H9 (cell line): ENCODE results near the gene RAPGEF6. TPM values are rescaled to one million over a fixed set of nuclear protein-coding genes. Genes with fewer than 3 reads are reported as not detected.
"Not testable (repeated sequence)": the region's sequence is repeated elsewhere in the genome, so short reads cannot be mapped to it uniquely, and the experiment has no call there.

ENCODE experiments used
- DNase-seq: peaks from one replicate; pipeline ENCODE4 v3.0.0-alpha.2; 2017
- H2AFZ ChIP-seq: one replicate; pipeline ENCODE4 v1.6.1; 2013; ENCODE audit warnings: mild to moderate bottlenecking, low read length, control low read depth, moderate library complexity
- H2AK5ac ChIP-seq: 2 replicates; pipeline ENCODE4 v1.6.1; 2013; ENCODE audit warnings: low read length, control low read depth, mixed read lengths; ENCODE audit not compliant: insufficient read length
- H2BK120ac ChIP-seq: one replicate; pipeline ENCODE4 v1.6.1; 2013; ENCODE audit warnings: low read depth, mild to moderate bottlenecking, low read length, control low read depth, inconsistent platforms; ENCODE audit not compliant: poor library complexity, severe bottlenecking
- H2BK12ac ChIP-seq: 2 replicates; pipeline ENCODE4 v1.6.1; 2013; ENCODE audit warnings: low read length, control low read depth, mixed read lengths, low read depth; ENCODE audit not compliant: insufficient read length
- H2BK15ac ChIP-seq: 2 replicates; pipeline ENCODE4 v1.6.1; 2013; ENCODE audit warnings: low read depth, low read length, control low read depth
- H2BK20ac ChIP-seq: one replicate; pipeline ENCODE4 v1.6.1; 2013; ENCODE audit warnings: low read depth, mild to moderate bottlenecking, low read length, control low read depth, inconsistent platforms; ENCODE audit not compliant: poor library complexity, severe bottlenecking
- H2BK5ac ChIP-seq: 2 replicates; pipeline ENCODE4 v1.6.1; 2013; ENCODE audit warnings: low read length, control low read depth, mixed read lengths; ENCODE audit not compliant: insufficient read length
- H3K14ac ChIP-seq: 2 replicates; pipeline ENCODE4 v1.6.1; 2013; ENCODE audit warnings: low read length, control low read depth; ENCODE audit not compliant: insufficient read depth
- H3K18ac ChIP-seq: 2 replicates; pipeline ENCODE4 v1.6.1; 2013; ENCODE audit warnings: low read depth, mild to moderate bottlenecking, mixed read lengths, low read length, control low read depth; ENCODE audit not compliant: insufficient read length
- H3K23ac ChIP-seq: 2 replicates; pipeline ENCODE4 v1.6.1; 2013; ENCODE audit warnings: low read length, control low read depth, mixed read lengths, low read depth; ENCODE audit not compliant: insufficient read length
- H3K23me2 ChIP-seq: 2 replicates; pipeline ENCODE4 v1.6.1; 2013; ENCODE audit warnings: low read depth, mild to moderate bottlenecking, mixed read lengths, low read length, control low read depth; ENCODE audit not compliant: insufficient read length, poor library complexity, severe bottlenecking
- H3K27ac ChIP-seq: 2 replicates; pipeline ENCODE4 v1.5.1; 2013; ENCODE audit warnings: low read length, control low read depth, mixed read lengths, low read depth; ENCODE audit not compliant: insufficient read length
- H3K27me3 ChIP-seq: 2 replicates; pipeline ENCODE4 v1.6.1; 2013; ENCODE audit warnings: low read length, control low read depth, inconsistent platforms; ENCODE audit not compliant: insufficient read depth
- H3K4ac ChIP-seq: 2 replicates; pipeline ENCODE4 v1.6.1; 2013; ENCODE audit warnings: low read depth, mild to moderate bottlenecking, control low read depth, inconsistent platforms, low read length, moderate library complexity
- H3K4me1 ChIP-seq: 2 replicates; pipeline ENCODE4 v1.6.1; 2013; ENCODE audit warnings: low read length, control low read depth, inconsistent platforms; ENCODE audit not compliant: insufficient read depth
- H3K4me2 ChIP-seq: 2 replicates; pipeline ENCODE4 v1.6.1; 2013; ENCODE audit warnings: low read length, control low read depth, mixed read lengths; ENCODE audit not compliant: insufficient read length, insufficient read depth
- H3K56ac ChIP-seq: 2 replicates; pipeline ENCODE4 v1.6.1; 2013; ENCODE audit warnings: low read depth, mild to moderate bottlenecking, mixed read lengths, low read length, control low read depth; ENCODE audit not compliant: insufficient read length
- H3K79me1 ChIP-seq: 2 replicates; pipeline ENCODE4 v1.6.1; 2013; ENCODE audit warnings: low read depth, mild to moderate bottlenecking, moderate library complexity, low read length, control low read depth, inconsistent platforms; ENCODE audit not compliant: insufficient read depth, poor library complexity, severe bottlenecking
- H3K79me2 ChIP-seq: 2 replicates; pipeline ENCODE4 v1.6.1; 2013; ENCODE audit warnings: low read length, control low read depth, inconsistent platforms; ENCODE audit not compliant: insufficient read depth
- H3K9ac ChIP-seq: 2 replicates; pipeline ENCODE4 v1.6.1; 2013; ENCODE audit warnings: low read length, control low read depth, mixed read lengths; ENCODE audit not compliant: insufficient read length; ENCODE audit errors: extremely low read depth
- H3K9me3 ChIP-seq: one replicate; pipeline ENCODE4 v1.6.1; 2013; ENCODE audit warnings: low read depth, low read length, inconsistent platforms; ENCODE audit not compliant: control insufficient read depth
- H3T11ph ChIP-seq: one replicate; pipeline ENCODE4 v1.6.1; 2013; ENCODE audit warnings: mild to moderate bottlenecking, low read length, control low read depth, inconsistent platforms
- H4K20me1 ChIP-seq: one replicate; pipeline ENCODE4 v1.6.1; 2013; ENCODE audit not compliant: control insufficient read depth, insufficient read length, insufficient read depth
- H4K5ac ChIP-seq: 2 replicates; pipeline ENCODE4 v1.6.1; 2013; ENCODE audit warnings: low read depth, mild to moderate bottlenecking, mixed read lengths, low read length, control low read depth; ENCODE audit not compliant: insufficient read length
- H4K8ac ChIP-seq: replicated peaks from 2 replicates; pipeline ENCODE4 v1.6.1; 2013; ENCODE audit warnings: low read length, control low read depth, mixed read lengths, low read depth; ENCODE audit not compliant: insufficient read length
- H4K91ac ChIP-seq: 2 replicates; pipeline ENCODE4 v1.6.1; 2013; ENCODE audit warnings: low read depth, mild to moderate bottlenecking, moderate library complexity, mixed read lengths, low read length, control low read depth; ENCODE audit not compliant: insufficient read length
- H3K27ac Mint-ChIP-seq, 3 experiments: 2 replicates in 2 of 3; 3 replicates in 1 of 3; pipeline ENCODE4 v1.8.0; 2020 to 2021; ENCODE audit warnings: mixed read lengths in 3 of 3, mild to moderate bottlenecking in 1 of 3, moderate library complexity in 1 of 3
- H3K27me3 Mint-ChIP-seq: 2 replicates; pipeline ENCODE4 v1.8.0; 2021; ENCODE audit warnings: low read depth, mild to moderate bottlenecking, moderate library complexity, mixed read lengths
- H3K36me3 Mint-ChIP-seq, 3 experiments: 2 replicates in 2 of 3; 3 replicates in 1 of 3; pipeline ENCODE4 v1.8.0; 2020 to 2021; ENCODE audit warnings: low read depth in 3 of 3, mixed read lengths in 3 of 3; ENCODE audit not compliant: insufficient read depth in 1 of 3
- H3K4me1 Mint-ChIP-seq, 2 experiments: 2 replicates each; pipeline ENCODE4 v1.8.0; 2020; ENCODE audit warnings: mixed read lengths in 2 of 2
- H3K4me3 Mint-ChIP-seq, 2 experiments: 2 replicates in 1 of 2; 3 replicates in 1 of 2; pipeline ENCODE4 v1.8.0; 2020 to 2021; ENCODE audit warnings: mild to moderate bottlenecking in 2 of 2, mixed read lengths in 2 of 2, moderate library complexity in 1 of 2
- H3K9me3 Mint-ChIP-seq, 2 experiments: 2 replicates in 1 of 2; 3 replicates in 1 of 2; pipeline ENCODE4 v1.8.0; 2020; ENCODE audit warnings: mild to moderate bottlenecking in 2 of 2, mixed read lengths in 2 of 2, moderate library complexity in 1 of 2
- CTCF ChIP-seq: fragments of 200-600 bp; sonication (generic); conservative IDR thresholded peaks from 3 replicates; pipeline ENCODE4 v1.8.0; 2021; ENCODE audit warnings: antibody characterized with exemption, mild to moderate bottlenecking
- WGBS: extraction: QIAGEN DNeasy Blood & Tissue Kit; methylation state at CpG from one replicate; pipeline ENCODE4 v1.1.7; 2013; ENCODE audit warnings: missing lambda C conversion rate, low lambda C conversion rate, mixed read lengths; ENCODE audit not compliant: insufficient read length; ENCODE audit errors: extremely low coverage; 5-methylcytosine and 5-hydroxymethylcytosine counted together
- total RNA-seq: library from RNA; stranded (reverse); gene quantifications from 2 replicates; pipeline ENCODE4 v1.2.1, GENCODE V29; 2021

The RAPGEF6 gene
- total RNA-seq, 1 experiment from 2014 or later = 19.7 TPM

DNA sequence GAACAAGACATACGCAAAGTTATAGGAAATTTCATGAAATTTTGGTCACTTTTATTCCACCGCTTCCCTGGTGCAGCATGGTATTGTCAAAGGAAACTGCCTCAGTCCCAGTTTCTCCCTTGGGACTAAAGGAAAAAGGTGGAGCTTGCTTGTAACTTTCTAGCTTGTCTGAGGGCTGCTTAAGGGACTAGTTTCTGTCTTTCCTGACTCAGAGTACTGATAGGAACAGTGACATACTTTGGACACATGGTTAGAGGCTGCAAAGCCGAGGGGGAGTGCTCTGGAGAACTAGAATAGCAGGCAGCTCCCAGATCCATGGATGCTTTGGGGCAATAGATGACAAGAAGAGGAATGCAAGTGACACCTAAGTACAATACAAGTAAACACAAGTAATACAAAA lies 234.4 kb downstream of the RAPGEF6 start:
- Histone ChIP-seq H3K9ac (no peak overlapping the region), H3K18ac (no peak overlapping the region), H2BK12ac (no peak overlapping the region), H2BK120ac (no peak overlapping the region), H3K4me2 (no peak overlapping the region), H4K20me1 (no peaks in the 10 kb centered on the region), H3T11ph (no peak overlapping the region), H3K27me3 (no peaks in the 10 kb centered on the region), H3K14ac (no peak overlapping the region), H3K23ac (no peak overlapping the region), H3K23me2 (no peaks in the 10 kb centered on the region), H4K8ac (no peak overlapping the region), H2BK20ac (no peak overlapping the region), H3K79me1 (no peaks in the 10 kb centered on the region), H4K91ac (no peak overlapping the region), H3K9me3 (no peaks in the 10 kb centered on the region), H2AFZ (no peak overlapping the region), H3K79me2 (no peaks in the 10 kb centered on the region), H4K5ac (no peak overlapping the region), H3K4me1 (no peaks in the 10 kb centered on the region), H2AK5ac (no peak overlapping the region), H3K4ac (no peak overlapping the region), H3K27ac (no peak overlapping the region), H3K56ac (no peak overlapping the region), H2BK5ac (no peak overlapping the region), H2BK15ac (no peak overlapping the region)
- DNase-seq = no peak
- Mint-ChIP-seq H3K36me3 (peaks cover 17 to 31% (median 31%) of the 10 kb centered on the region in 3 experiments), H3K9me3 (peaks cover 9 to 14% of the 10 kb centered on the region in 2 experiments; a peak in 3 of 5 replicates), H3K27ac (no peak overlapping the region), H3K27me3 (no peaks in the 10 kb centered on the region), H3K4me1 (no peaks in the 10 kb centered on the region), H3K4me3 (no peak overlapping the region)
- WGBS = no CpG with 5 or more reads among the region's 3 CpGs
- TF ChIP-seq CTCF = no peak

- H3K27ac Mint-ChIP-seq = peak overlapping the region in 1 of 3 experiments; percentile 38; a peak in 1 of 7 replicates
- peaks cover 9 to 14% of the 10 kb centered on the region in 2 experiments; a peak in 3 of 5 replicates for H3K9me3 Mint-ChIP-seq
These were observed 236.0 kb downstream of the RAPGEF6 start for GRCh38 chr5:131399007-131399406.

More at GRCh38 chr5:131399007-131399406, 236.0 kb downstream of the RAPGEF6 start:
- H4K5ac ChIP-seq, H3K4ac ChIP-seq, H3K14ac ChIP-seq, H4K20me1 ChIP-seq, DNase-seq, H2BK20ac ChIP-seq, H2BK12ac ChIP-seq, H3K79me1 ChIP-seq, H2AK5ac ChIP-seq, H2BK120ac ChIP-seq, H2BK15ac ChIP-seq, H3K79me2 ChIP-seq, H3K23ac ChIP-seq, H3K4me3 Mint-ChIP-seq, H3K27me3 Mint-ChIP-seq, H4K91ac ChIP-seq, H3K56ac ChIP-seq, H3K27me3 ChIP-seq, H4K8ac ChIP-seq, H2AFZ ChIP-seq, H3K27ac ChIP-seq, H2BK5ac ChIP-seq, H3K4me1 ChIP-seq, H3K4me2 ChIP-seq, H3K4me1 Mint-ChIP-seq, H3T11ph ChIP-seq, H3K23me2 ChIP-seq, H3K9ac ChIP-seq, H3K9me3 ChIP-seq, H3K18ac ChIP-seq: not testable (repeated sequence)
- peaks cover 17 to 38% (median 37%) of the 10 kb centered on the region in 3 experiments for H3K36me3 Mint-ChIP-seq
- no CpG with 5 or more reads among the region's 6 CpGs for WGBS
